ENCODE measurements around the gene PALD1.

GRCh38 chr10:70555371-70555770 lies 76.8 kb downstream of the PALD1 start:
- no peak for TF ChIP-seq CTCF (IDR thresholded peaks at IDR 0.05)
- TF ChIP-seq POLR2A (IDR thresholded peaks at IDR 0.05) = no peak

Measured in adrenal gland (tissue), 5 donors.